Measurements from ENCODE around the gene GET4.

- TF ChIP-seq CTCF (IDR thresholded peaks at IDR 0.05) (no peak), POLR2A (IDR thresholded peaks at IDR 0.05) (peak in 1 of 2 donors; percentile 26)
These were observed 43.6 kb downstream of the GET4 start for GRCh38 chr7:919924-920341.
